DND-41 (cell line): ENCODE results near the gene IGFBP7.

Experiments used
- CTCF ChIP-seq: IDR thresholded peaks from 2 replicates; pipeline ENCODE4 v1.5.1; 2012; ENCODE audit warnings: borderline replicate concordance, low read length, moderate library complexity, mild to moderate bottlenecking; ENCODE audit not compliant: poor library complexity, severe bottlenecking; ENCODE audit errors: extremely low read depth
- EZH2 ChIP-seq: IDR thresholded peaks from 3 replicates; pipeline ENCODE4 v1.6.1; 2012; ENCODE audit warnings: borderline replicate concordance, low read depth, mild to moderate bottlenecking, moderate library complexity, low read length, inconsistent platforms; ENCODE audit not compliant: severe bottlenecking

- TF ChIP-seq CTCF: no peak
- TF ChIP-seq EZH2: no peak
Observed at GRCh38 chr4:57139783-57140182, 29.6 kb upstream of the IGFBP7 start.
